Pancreas (tissue), 10 donors: ENCODE results near the gene HTRA1. TPM values are rescaled to one million over a fixed set of nuclear protein-coding genes. Genes with fewer than 3 reads are reported as not detected.

Experiments used
- ATAC-seq, 4 donors: fragments of 200-7000 bp; cut with Tn5 transposase; one replicate each; pipeline versions ENCODE4 v1.8.0 to v1.9.1; 2020; ENCODE audit warnings: mild to moderate bottlenecking in 4 of 4, moderate library complexity in 4 of 4
- DNase-seq, 6 donors: peaks; one replicate each; pipeline ENCODE4 v3.0.0-alpha.2; 2020
- FAIRE-seq: peaks from 2 replicates; lab custom pipeline; 2012; peaks lifted over from hg19 to GRCh38; lab: Jason Lieb, UNC
- H3K27ac ChIP-seq, 4 donors: fragments of 200-600 bp; sonication (generic); 1 replicate in 3 of 4; 2 replicates in 1 of 4; pipeline versions ENCODE4 v1.5.0 to v1.8.0; 2020
- H3K27me3 ChIP-seq, 4 donors: fragments of 200-600 bp; one replicate each; pipeline ENCODE4 v1.8.0; 2021
- H3K36me3 ChIP-seq, 3 donors: fragments of 200-600 bp; sonication (generic) in 1 of 3; one replicate each; pipeline versions ENCODE4 v1.5.0 to v1.8.0; 2020 to 2021
- H3K4me1 ChIP-seq, 3 donors: fragments of 200-600 bp; one replicate each; pipeline ENCODE4 v1.8.0; 2021
- H3K4me3 ChIP-seq, 4 donors: fragments of 200-600 bp; sonication (generic) in 2 of 4; one replicate each; pipeline versions ENCODE4 v1.5.0 to v1.8.0; 2020 to 2021
- H3K9me3 ChIP-seq, 4 donors: fragments of 200-600 bp; one replicate each; pipeline ENCODE4 v1.8.0; 2021
- CTCF ChIP-seq, 4 donors: fragments of 200-600 bp; sonication (generic) in 3 of 4; IDR thresholded peaks; one replicate each; pipeline versions ENCODE4 v1.5.0 to v1.8.0; 2021; ENCODE audit warnings: antibody characterized with exemption in 4 of 4
- WGBS, 2 donors: extraction: QIAGEN DNeasy Blood & Tissue Kit; methylation state at CpG; one replicate each; pipeline ENCODE4 v1.1.7; 2013; 5-methylcytosine and 5-hydroxymethylcytosine counted together
- intact Hi-C, 3 donors: fragments of 100-400 bp; cut with DNase I; formaldehyde crosslinking; loops; one replicate each; pipeline versions ENCODE4 v1.11.1 to v1.14.2; 2022
- microRNA-seq, 2 donors: library from miRNA; unstranded; fragments of <30 nt; microRNA quantifications; one replicate each; pipeline versions ENCODE4 to v1.1.0, GENCODE V29; 2019 to 2020
- polyA plus RNA-seq, 2 donors: library from polyadenylated mRNA; stranded (reverse); fragments of 200-250 nt; gene quantifications; one replicate each; pipeline ENCODE4 v1.2.3, GENCODE V29; 2013
- total RNA-seq, 6 donors: library from RNA; stranded (reverse); fragmentation: NEBNext Ultra II Directional in 4 of 6; extraction: Animal tissue kit (Norgen Biotek cat#: 25700) in 4 of 6; gene quantifications; one replicate each; pipeline versions ENCODE4 v1.2.1 to v1.2.4, GENCODE V29; 2021 to 2023
- donor health status: healthy with polysubstance abuse.
- donor health status: DM: no; HTN: no; CAD: no; lungs with moderate emphysema.
- donor health status: DM: no; HTN: no; CAD: no.
- donor health status: control.
- donor health status: control.
- donor health status: Bipolar disorder and iron deficiency.
- donor health status: DM: yes; HTN: yes; CAD: no.
- donor health status: DM: no; HTN: no; CAD: no.
- donor health status: DM: no; HTN: no; CAD: no.
- donor health status: DM: yes; HTN: yes; CAD: no.

The HTRA1 gene
- total and polyA plus RNA-seq, 8 donors, result 10.4 to 83.0 (median 20.8) TPM

- intact Hi-C loops, result loop anchor here in 1 of 3 donors (10.0 kb wide), 1 partner anchor 266 kb away; no protein-coding TSS in a partner anchor
- no peak overlapping the region for H3K27ac ChIP-seq
- TF ChIP-seq CTCF (IDR thresholded peaks at IDR 0.05), result no peak
- no peak overlapping the region for H3K4me3 ChIP-seq
- WGBS, 2 donors, result 54 to 62% methylated on average over 6 of the region's 6 CpGs
- no peaks in the 10 kb centered on the region for H3K36me3 ChIP-seq
- DNase-seq (no peak), ATAC-seq (no peak), FAIRE-seq (no peak)
- H3K27me3 ChIP-seq, result peaks cover 0 to 8% (median 0%) of the 10 kb centered on the region in 4 donors
- H3K9me3 ChIP-seq, result no peaks in the 10 kb centered on the region
- H3K4me1 ChIP-seq, result no peaks in the 10 kb centered on the region
Measured at GRCh38 chr10:122561212-122561611, 99.9 kb downstream of the HTRA1 start.

GRCh38 chr10:122561792-122562191, 100.4 kb downstream of the HTRA1 start:
- Histone ChIP-seq H3K27ac (no peak overlapping the region), H3K9me3 (no peaks in the 10 kb centered on the region), H3K4me3 (no peak overlapping the region), H3K4me1 (no peaks in the 10 kb centered on the region), H3K27me3 (peaks cover 0 to 8% (median 0%) of the 10 kb centered on the region in 4 donors), H3K36me3 (no peaks in the 10 kb centered on the region)
- DNase-seq (no peak), FAIRE-seq (no peak), ATAC-seq (no peak)
- intact Hi-C loops, result loop anchor here in 1 of 3 donors (10.0 kb wide), 1 partner anchor 267 kb away; no protein-coding TSS in a partner anchor
- TF ChIP-seq CTCF (IDR thresholded peaks at IDR 0.05), result no peak

Small RNA genes lying within 50 kb of the gene (microRNA-seq; reads per million reads assigned to microRNA genes)
- 0.39 to 0.59 reads per million in 2 donors for gene MIR3941

Other genes with a start within 250 kb of the HTRA1 start
- gene BTBD16, start 190.3 kb upstream of the HTRA1 start, total RNA-seq, result under 1 TPM in 3 of 6 donors, not detected in 3; 0.14 to 0.43 (median 0.28) TPM
- under 1 TPM; 0.34 to 0.52 TPM for gene BTBD16, start 190.3 kb upstream of the HTRA1 start, polyA plus RNA-seq
- gene PLEKHA1, start 86.8 kb upstream of the HTRA1 start, total RNA-seq, result 10 to 100 TPM; 18.5 to 31.6 (median 21.1) TPM
- gene PLEKHA1, start 86.8 kb upstream of the HTRA1 start, polyA plus RNA-seq, result 10 to 100 TPM in 1 of 2 donors, 1 to 10 TPM in 1; 8.8 to 17.4 TPM
- not detected for gene ARMS2, start 6.9 kb upstream of the HTRA1 start, total RNA-seq
- not detected for gene ARMS2, start 6.9 kb upstream of the HTRA1 start, polyA plus RNA-seq
- gene DMBT1, start 99.2 kb downstream of the HTRA1 start, total RNA-seq, result 10 to 100 TPM in 2 of 6 donors, 1 to 10 TPM in 3, under 1 TPM in 1; 0.43 to 24.4 (median 4.2) TPM
- gene DMBT1, start 99.2 kb downstream of the HTRA1 start, polyA plus RNA-seq, result under 1 TPM; 0.23 to 0.65 TPM
- gene C10orf120, start 238.3 kb downstream of the HTRA1 start, total RNA-seq, result under 1 TPM in 3 of 6 donors, not detected in 3; 0.19 to 0.23 (median 0.20) TPM
- under 1 TPM; 0.12 to 0.15 TPM for gene C10orf120, start 238.3 kb downstream of the HTRA1 start, polyA plus RNA-seq